Gastrocnemius medialis (tissue), 4 donors: ENCODE measurements around the gene NOTCH1.

Experiments
- POLR2A ChIP-seq, 2 donors: fragments of 450-650 bp; IDR thresholded peaks; one replicate each; pipeline ENCODE4 v1.6.1; 2017; ENCODE audit warnings: antibody characterized with exemption in 2 of 2, mild to moderate bottlenecking in 2 of 2, moderate library complexity in 2 of 2
- TF ChIP-seq, protein P1 (sequence below), 5 experiments: fragments of 450-650 bp in 3 of 5; fragments of 200-600 bp in 2 of 5; sonication (generic) in 2 of 5; IDR thresholded peaks in 4 of 5; conservative IDR thresholded peaks in 1 of 5; 1 replicate in 4 of 5; 2 replicates in 1 of 5; pipeline ENCODE4 v1.5.1; 2016 to 2019; ENCODE audit warnings: antibody characterized with exemption in 5 of 5, mild to moderate bottlenecking in 3 of 5, moderate library complexity in 3 of 5

DNA sequence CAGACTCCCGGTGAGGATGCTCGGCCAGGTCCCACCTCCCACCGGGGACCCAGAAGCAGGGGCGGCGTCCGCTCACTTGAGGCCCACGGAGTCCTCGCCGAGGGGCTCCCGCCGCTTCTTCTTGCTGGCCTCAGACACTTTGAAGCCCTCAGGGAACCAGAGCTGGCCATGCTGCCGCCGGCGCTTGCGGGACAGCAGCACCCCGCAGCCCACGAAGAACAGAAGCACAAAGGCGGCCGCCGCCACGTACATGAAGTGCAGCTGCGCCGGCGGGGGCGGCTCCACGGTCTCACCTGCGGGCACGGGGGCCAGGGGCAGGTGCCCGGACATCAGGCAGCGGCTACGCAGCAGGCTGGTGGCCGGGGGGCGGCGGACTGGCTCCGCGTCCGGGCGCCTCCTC, 43.7 kb downstream of the NOTCH1 start:
- no peak for TF ChIP-seq POLR2A (IDR thresholded peaks at IDR 0.05)
- TF ChIP-seq, protein P1, sequence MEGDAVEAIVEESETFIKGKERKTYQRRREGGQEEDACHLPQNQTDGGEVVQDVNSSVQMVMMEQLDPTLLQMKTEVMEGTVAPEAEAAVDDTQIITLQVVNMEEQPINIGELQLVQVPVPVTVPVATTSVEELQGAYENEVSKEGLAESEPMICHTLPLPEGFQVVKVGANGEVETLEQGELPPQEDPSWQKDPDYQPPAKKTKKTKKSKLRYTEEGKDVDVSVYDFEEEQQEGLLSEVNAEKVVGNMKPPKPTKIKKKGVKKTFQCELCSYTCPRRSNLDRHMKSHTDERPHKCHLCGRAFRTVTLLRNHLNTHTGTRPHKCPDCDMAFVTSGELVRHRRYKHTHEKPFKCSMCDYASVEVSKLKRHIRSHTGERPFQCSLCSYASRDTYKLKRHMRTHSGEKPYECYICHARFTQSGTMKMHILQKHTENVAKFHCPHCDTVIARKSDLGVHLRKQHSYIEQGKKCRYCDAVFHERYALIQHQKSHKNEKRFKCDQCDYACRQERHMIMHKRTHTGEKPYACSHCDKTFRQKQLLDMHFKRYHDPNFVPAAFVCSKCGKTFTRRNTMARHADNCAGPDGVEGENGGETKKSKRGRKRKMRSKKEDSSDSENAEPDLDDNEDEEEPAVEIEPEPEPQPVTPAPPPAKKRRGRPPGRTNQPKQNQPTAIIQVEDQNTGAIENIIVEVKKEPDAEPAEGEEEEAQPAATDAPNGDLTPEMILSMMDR (IDR thresholded peaks at IDR 0.05 in 4 of 5, conservative IDR thresholded peaks at IDR 0.05 in 1 of 5), result no peak
